GM18909 (cell line): ENCODE results near the gene PIK3R4.

ENCODE experiments used
- ATAC-seq: cut with Tn5 transposase; IDR thresholded peaks from one replicate; pipeline ENCODE4 v1.9.1; 2021; ENCODE audit warnings: mild to moderate bottlenecking; ENCODE audit not compliant: unreplicated experiment, poor library complexity

PIK3R4 gene

DNA sequence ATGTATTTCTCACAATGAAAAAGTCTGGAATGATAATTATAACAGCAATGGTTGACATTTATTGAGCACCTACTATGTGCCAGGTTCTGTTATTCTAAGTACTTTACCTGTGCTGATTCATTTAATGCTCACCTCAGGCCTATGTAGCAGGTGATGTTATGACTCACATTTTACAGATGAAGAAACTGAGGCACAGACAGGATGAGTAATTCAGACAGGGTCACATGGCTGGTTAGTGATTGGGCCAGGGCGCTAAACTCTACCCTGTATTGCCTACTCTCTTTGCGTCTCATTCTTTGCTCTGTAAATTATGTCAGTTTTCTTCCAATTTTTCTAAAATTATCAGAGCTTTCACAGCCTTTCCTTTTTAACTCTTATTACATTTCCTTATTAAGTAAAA is 98.3 kb downstream of the PIK3R4 start:
- ATAC-seq = no peak

- no peak for ATAC-seq
These were observed 101.4 kb downstream of the PIK3R4 start for GRCh38 chr3:130645261-130645660.

GRCh38 chr3:130644628-130645253 is 101.9 kb downstream of the PIK3R4 start:
- ATAC-seq = no peak

- ATAC-seq = no peak
These were observed 106.6 kb downstream of the PIK3R4 start for GRCh38 chr3:130640027-130640426.

DNA sequence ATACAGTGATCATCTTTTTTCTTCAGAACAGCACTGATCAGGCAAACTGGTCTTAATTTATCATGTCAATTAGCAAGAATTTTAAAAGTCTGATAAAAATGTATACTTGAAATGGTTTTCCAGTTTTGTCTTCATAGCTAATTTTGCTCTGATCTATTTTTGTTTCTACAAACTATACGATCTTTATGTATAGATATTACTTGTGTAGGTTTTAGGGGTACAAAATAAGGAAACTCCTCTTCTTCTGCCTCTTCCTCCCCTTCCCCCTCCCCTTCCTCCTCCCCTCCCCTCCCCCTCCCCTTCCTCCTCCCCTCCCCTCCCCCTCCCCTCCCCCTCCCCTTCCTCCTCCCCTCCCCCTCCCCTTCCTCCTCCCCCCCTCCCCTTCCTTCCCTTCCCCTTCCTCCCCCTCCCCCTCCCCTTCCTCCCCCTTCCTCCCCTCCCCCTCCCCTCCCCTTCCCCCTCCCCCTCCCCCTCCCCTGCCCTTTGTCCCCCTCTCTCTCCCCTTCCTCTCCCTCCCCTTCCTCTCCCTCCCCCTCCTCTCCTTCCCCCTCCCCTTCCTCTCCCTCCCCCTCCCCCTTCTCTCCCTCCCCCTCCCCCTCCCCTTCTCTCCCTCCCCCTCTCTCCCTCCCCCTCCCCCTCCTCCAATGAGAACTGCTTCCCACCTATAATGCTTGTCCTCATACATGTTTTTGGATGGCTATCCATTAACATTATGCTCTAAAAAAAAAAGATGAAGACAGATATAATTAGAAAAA is 110.0 kb downstream of the PIK3R4 start:
- ATAC-seq = no peak

- no peak for ATAC-seq
These were observed 110.7 kb downstream of the PIK3R4 start for GRCh38 chr3:130635978-130636377.

- no peak for ATAC-seq
These were observed 111.3 kb downstream of the PIK3R4 start for GRCh38 chr3:130635285-130635684.
